Stimulated activated CD8-positive, alpha-beta memory T cell treated with anti-CD3 and anti-CD28 coated beads, Interleukin-7, amount 100 ng/mL, for 1 hour (primary cell): ENCODE data around the gene TSPAN9.

Experiments
- DNase-seq, 2 donors: peaks; one replicate each; pipeline ENCODE4 v3.0.0-alpha.2; 2020; ENCODE audit warnings: low read depth in 2 of 2

TSPAN9 gene

DNA sequence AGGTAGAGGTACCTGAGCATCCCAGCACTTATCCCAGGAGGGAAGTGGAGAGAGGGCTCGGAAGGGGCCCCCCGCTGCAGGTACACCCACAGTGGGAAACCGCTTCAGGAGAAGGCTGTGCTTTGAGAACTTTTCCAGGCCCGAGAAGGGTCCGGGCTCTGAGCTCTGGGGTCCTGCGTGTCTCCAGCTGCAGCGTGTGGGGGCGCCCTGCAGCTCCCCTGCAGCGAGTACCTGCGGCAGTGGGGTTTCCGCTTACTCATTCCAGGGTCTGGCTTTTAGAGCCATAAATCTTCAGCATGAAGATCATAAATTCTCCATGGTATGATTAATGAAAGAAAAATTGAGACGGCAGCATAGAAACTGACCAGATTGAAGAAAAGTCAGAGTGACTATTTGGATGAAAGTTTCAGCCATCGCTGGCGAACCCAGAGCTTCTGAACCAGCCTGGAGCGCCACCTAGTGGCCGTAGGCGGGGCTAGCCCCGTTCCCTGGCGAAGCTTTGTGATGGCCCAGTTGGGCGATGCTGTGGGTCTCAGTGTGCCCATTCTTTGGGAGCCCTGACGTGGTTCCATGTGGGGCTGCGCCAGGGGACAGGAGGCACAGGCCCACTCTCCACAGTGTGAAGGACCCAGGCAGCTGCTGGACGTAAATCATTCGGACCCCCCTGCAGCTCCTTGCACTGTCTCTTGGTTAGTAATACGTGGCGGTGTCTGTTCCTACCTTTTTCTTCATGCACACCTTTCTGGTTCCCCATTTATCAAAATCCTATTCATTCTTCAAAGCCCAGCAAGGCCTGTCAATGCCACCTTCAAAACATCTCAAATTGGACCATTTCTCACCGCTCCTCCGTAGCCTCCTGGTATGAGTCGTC, 198.2 kb downstream of the TSPAN9 start:
- DNase-seq, result peak; percentile 27 to 53

DNA sequence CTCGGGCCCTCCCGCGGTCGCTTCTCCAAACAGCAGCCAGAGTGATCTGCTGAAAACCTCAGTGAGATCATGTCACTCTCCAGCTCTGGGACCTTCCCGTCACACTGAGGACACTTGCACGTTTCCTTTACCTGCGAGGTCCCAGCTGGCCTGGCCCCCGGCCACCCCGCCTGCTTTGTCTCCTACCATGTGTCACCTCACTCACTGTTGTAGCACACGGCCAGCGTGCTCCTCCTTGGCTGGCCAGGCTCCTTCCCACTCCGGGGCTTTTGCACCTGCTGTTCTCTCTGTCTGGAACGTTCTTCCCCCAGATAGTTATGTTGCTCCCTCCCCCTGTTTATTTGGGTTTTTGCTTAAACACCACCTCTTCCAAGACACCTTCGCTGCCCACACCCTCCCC, 199.0 kb downstream of the TSPAN9 start:
- no peak for DNase-seq

DNA sequence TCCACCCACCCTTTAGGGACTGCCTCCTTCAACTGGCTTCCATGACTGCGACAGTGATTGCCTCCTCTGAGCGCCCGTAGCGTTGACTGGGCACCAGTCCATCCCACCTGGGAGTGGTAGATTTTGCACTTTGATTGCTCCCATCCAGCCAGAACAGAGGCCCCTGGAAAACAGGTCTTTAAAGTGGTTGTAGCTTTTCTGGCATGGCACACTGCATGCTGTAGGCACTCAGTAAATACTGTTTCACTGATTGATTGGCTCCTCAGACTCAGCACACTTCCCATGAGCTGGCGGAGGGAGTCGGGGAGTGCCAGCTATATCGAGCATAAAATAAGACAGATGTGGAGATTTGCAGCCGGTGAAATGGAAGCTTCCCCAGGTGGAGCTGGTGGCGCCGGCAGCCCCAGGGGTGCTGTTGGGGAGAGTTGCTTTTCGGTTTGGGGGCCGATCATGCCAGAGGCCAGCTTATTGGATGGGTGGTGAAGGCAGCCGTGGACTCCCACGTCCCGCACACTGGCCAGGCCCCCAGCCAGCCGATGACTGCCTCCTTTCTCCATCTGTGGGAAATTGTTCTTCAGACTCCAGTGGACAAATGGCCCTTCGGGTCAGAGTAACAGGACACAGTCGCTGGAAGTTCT, 200.2 kb downstream of the TSPAN9 start:
- DNase-seq, result no peak

DNA sequence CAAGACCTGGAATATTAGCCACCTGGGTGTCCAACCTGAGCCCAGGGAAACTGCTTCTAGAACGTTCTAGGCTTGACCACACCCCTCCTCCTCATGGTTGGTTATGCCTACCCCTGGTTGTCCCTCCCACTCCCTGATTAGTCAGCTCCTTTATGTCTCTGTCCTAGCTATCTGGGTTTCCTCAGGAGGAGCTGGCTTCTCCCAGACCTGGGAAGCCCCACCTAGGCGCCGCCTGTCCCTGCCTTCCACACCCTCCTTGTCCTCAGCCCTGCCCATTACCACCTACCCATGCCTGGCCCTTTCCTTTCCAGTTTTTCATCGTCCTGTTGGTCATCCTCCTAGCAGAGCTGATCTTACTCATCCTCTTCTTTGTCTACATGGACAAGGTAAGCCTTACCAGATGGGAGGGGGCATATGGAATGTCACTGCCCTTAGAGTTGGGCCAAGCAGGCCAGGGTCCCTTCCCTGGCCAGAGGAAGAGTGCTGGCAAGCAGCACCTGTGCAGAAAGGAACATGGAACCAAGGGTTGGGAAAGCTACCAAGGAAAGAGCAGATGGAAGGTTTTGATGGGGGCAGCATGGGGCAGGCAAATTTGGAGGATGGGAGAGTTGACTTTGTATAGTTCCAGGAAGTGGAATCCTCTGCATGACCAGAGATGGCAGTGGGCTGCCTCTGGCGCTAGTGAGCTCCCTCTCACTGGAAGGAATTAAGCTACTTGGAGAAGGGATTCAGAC, 201.7 kb downstream of the TSPAN9 start:
- DNase-seq, result no peak

DNA sequence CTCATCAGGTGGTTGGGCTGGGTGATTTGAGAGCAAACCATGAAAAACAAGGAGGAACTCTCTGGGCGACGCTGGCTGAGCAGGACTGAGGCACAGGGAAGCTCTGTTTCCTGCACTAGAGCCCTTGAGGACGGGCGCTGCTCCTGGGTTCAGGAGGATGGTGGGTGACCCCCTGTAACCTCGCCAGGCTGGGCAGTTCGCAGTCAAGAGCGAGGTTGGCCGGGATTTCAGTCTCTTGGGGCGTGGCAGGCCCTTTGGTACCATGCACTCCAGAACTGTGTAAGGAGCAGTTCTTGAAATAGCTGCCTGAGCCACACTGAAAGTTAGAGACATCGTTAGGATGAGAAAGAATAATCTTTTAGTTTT, 202.2 kb downstream of the TSPAN9 start:
- DNase-seq, result no peak

DNA sequence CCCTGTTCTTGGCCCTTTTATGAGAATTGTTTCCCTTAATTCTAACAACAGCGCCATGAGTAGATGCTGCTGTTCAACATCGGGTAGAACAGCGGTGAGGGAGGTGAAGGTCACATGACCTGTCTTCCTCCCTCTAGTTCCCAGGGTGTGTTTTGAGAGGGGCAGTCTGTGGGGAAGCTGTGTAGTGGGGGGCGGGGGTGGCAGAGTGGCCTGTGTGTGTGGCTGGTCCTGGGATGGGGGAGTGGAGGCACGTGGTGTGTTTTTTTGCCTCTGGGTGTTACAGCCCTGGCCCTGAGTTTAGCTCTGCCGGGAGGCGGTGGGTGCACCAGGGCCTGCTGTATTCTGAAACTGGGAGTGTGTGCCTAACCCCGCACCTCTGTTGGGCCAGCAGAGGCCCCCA, 202.7 kb downstream of the TSPAN9 start:
- no peak for DNase-seq

DNA sequence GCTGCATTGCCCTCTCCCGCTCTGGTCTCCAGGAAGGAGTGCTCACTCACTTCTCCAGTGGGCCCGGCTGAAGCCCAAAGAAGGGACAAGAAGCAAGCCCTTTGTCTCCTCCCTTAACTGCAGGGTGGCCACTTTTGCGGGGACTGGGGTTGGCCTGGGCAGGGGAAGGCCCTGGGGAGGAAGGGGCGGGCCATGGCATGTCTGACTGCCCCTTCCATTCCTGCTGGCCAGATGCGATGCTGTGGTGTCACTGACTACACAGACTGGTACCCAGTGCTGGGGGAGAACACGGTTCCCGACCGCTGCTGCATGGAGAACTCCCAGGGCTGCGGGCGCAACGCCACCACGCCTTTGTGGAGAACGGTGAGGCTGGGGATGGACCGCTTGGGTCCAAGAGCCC, 203.8 kb downstream of the TSPAN9 start:
- no peak for DNase-seq

DNA sequence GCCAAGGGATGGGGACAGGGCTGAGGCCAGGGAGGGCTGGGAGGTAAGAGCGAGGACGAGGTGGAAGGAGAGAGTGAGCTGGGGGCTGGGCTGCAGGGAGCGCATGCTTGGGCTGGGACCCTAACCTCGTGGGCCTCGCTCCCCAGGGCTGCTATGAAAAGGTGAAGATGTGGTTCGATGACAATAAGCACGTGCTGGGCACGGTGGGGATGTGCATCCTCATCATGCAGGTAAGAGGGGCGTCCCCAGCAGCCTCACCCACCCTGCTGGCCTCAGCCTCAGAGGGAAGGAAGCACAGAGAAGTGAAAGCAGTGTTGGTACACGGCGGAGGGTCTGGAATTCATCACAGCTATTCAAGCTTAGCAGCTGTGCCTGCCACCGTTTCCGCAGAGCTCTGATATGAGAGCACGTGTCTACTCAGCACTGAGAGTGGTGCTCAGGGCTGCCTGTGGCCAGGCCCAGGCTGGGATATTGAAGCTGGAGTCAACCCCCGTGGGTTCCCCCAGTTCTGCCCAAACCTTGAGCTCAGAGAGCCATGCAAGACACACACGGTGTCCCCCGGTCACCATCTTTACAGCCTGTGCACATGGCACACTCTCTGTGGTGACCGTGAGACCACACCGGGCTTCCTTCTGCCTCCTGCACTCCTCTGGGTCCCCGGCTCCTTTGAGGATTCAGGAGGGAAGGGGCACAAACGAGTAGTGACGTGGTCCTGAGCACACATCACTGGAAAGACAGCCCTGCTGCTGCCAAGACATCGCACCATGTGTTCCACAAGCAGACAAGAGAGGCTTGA, 204.6 kb downstream of the TSPAN9 start:
- no peak for DNase-seq

DNA sequence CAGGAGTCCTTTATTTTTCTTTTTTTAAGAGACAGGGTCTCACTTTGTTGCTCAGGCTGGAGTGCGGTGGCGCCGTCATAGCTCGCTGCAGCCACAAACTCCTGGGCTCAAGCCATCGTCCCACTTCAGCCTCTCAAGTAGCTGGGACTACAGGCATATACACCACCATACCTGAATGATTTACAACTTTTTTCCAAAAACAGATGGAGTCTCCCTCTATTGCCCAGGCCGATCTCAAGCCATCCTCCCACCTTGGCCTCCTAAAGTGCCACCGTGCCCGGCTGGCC, 205.1 kb downstream of the TSPAN9 start:
- DNase-seq, result no peak

DNA sequence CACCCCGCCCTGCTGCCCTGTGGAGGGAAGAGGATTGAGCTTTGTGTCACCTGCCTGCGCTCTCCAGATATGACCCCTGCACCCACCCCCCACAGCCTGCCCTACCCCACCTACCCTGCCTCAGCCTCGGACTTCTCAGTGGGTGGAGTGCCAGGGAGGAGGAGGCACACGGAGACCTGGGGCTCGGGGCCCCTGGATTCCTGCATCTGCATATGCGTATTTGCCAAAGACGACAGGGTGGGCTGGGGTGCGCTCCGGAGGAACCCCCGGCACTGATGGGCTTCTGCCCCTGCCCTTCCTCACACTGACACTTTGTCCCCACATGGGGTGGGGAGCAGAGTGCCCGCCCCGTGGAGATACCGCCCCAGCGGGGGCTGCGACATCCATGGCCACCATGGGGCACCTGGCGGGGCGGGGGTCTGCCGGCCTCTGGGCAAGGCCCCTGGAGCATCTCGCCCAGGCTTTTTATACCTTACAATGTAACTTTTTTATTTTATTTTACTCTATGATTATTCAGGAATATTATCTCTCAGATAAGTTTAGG, 206.0 kb downstream of the TSPAN9 start:
- no peak for DNase-seq

DNA sequence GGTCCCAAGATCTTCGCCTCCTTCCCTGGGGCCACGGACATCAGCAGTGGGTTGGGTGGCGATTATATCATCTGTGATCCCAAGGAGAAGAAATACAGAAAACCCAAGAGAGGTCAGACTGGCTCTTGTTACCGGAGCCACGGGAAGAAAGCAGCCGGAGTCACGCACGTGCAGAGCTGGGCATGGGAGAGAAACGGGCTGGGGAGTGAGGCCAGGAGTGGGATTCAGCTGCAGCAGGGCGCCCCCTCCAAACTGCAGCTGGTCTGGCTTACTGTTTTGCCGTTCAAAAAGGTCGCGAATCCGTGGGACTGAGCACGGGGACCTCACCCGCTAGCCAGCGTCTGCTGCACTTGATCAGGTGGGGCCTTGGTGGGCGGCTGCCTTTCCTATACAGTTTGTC, 207.2 kb downstream of the TSPAN9 start:
- DNase-seq, result no peak

DNA sequence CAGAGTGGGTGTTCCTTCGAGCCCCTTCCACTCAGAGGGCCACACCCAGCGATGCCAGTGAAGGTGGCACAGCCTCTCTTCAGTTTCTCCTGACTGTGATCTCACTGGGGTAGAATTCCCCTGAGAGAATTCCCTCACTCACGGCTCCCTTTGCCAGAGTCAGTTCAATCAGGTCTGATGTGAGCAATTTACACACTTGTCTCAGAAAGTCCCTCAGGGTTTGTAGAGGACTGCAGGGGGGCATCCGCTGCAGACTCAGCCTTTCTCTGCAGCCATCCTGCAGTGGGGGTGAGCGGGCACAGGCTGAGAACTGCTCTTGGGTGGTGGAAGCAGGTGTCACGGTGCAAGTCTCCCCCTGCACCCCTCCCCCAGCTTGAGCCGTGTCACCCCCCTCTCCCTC, 208.4 kb downstream of the TSPAN9 start:
- no peak for DNase-seq

DNA sequence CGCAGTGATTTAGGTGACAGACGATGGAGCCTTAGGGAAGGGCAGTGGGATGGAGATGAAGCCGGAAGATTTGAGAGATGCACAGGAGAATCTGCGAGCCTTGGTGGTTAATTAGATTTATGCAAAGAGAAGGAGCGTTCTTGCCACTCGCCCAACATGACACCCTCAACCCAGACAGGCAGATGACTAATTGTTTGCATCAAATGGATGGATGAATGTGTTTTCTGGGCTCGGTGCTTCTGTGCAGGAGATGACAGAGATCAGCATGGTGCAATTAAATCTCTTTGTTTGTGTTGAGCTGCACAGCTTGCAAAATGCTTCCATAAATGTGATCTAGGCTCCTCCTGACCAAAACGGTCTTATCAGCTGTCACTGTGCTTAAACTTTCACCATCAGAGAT, 211.5 kb downstream of the TSPAN9 start:
- no peak for DNase-seq

DNA sequence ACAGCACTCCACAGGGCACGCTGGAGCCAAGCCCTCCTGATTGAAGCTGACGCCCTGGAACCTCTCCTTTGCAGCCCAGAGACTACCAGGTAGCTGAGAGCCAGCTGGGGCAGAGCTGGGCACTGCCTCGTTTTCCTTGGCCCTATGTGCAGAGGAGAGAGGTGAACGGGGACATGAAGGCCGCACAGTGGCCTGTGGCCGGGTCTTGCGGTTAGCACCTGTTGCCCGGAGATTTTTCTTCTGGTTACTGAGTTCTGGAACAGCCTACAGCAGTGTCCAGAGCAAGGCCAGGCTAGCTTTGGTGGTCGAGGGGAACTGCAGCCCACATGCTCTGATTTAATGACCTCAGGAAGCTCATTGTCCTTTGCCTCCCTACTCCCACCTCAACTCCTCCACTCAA, 212.5 kb downstream of the TSPAN9 start:
- DNase-seq, result no peak

DNA sequence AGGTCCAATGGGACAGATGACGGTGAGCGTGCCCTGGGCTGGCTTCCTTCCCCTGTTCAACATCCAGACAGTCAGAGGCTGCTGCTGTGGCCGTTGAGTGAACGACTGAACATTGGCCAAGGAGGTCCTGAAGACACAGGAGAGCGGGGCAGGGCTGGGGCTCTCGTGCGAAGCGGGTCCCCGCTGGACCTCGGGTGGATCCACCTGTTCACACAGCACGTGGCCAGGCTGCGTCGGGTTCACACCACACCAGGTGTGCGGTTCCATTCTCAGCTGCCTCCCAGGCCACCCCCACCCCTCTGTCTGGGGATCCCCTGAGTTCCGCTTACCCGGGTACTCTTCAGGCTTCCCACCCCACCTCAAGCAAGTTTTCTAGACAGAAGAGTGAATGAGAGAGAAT, 214.8 kb downstream of the TSPAN9 start:
- no peak for DNase-seq

DNA sequence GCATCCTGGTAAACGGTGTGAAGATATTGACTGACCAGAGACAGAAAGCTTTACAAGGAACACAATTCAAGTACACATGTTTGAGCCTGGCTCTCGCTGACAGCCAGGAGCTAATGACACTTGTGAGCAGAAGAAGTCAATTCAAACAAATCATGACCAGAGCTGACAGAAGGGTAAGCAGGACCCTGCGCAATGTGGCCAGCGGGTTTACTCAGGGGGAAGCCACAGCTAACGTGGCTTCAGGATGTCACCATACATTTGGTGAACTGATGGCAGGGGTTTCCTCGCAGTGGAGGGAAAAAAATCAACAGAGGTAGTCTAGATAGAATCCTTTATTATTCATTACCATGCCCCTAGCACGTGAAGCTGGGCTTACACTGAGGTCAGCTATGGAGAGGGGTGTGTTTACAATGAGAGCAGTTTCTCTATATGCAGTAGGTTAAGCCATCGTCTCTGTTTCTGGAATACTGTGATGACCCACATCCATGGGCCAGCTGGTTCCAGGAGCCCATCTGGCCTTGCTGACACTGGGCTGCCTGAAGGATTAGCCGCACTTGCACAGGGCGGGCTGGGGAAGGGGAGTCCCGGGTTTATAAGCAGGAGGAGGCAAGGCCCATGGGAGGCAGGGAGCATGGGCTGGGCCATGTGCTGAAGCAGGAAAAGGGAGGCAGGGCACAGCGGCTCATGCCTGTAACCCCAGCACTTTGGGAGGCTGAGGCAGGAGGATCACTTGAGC, 215.7 kb downstream of the TSPAN9 start:
- no peak for DNase-seq

DNA sequence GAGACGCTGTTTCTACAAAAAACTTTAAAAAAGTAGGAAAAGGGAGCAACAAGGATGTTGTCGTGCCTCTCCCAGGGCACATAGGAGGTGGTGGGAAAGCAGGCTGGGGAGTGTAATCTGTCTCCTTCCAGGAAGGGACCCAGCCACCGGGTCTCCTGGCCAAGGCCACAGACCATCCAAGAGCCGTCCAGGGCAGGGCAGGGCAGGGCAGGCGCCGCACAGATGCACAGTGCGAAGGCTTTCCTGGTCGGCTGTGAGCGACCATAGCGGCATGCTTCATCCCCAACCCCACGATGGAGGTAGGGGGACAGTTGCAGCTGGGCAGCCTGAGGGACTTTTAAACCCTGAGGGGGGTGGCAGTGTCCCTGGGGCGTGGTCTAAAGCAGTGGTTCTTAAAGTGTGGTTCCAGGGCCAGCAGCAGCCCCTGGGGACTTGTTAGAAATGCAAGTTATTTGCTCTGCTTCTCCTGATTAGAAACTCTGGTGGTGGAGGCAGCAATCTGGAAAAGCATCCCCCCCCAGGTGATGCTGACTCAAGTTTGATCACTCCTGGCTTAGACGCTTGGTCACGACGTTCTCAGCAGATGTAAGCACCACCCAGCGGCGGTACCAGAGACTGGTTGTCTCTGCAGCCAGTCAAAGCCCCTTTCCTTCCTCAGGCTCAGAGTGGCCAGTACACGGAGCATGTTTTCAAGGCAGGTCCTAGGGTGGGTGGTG, 216.4 kb downstream of the TSPAN9 start:
- no peak for DNase-seq

DNA sequence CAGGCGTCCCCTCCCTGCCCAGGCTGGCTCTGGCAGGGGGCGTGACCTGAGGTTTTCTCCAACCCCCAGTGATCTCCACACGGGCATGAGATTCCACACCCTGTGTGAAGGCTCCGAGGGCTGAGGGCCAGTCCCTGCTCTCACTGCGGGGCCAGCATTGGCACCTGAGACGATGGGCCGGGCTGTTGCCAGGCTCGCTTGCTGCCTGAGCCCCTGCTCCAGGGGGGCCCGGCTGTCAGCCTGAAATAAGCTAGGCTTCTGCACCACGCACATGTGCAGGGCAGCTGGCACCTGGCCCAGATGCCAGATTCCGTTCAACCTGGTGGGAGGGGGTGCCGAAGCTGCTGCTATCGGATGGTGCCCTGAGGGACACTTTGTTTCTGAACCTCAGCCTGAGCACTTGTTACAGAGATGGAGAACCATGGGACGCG, 217.3 kb downstream of the TSPAN9 start:
- no peak for DNase-seq

DNA sequence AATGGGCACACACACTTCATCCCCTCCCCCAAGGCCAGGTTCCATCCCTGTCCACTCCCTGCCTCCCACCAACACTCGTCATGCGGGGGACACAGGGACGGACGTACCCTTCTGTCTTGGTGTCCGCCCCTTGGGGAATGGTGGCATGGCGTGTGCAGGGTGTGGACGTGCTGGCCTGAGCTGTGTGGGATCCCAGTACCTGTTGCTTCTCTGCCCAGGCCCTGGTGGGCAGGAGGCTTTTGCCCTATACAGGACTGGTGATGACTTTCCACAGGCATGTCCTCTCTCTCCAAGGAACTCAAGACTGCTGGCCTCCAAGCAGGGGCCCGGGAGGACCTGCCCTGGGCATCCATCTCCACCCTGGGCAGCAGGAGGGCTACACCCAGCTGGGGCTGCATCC, 218.0 kb downstream of the TSPAN9 start:
- no peak for DNase-seq

DNA sequence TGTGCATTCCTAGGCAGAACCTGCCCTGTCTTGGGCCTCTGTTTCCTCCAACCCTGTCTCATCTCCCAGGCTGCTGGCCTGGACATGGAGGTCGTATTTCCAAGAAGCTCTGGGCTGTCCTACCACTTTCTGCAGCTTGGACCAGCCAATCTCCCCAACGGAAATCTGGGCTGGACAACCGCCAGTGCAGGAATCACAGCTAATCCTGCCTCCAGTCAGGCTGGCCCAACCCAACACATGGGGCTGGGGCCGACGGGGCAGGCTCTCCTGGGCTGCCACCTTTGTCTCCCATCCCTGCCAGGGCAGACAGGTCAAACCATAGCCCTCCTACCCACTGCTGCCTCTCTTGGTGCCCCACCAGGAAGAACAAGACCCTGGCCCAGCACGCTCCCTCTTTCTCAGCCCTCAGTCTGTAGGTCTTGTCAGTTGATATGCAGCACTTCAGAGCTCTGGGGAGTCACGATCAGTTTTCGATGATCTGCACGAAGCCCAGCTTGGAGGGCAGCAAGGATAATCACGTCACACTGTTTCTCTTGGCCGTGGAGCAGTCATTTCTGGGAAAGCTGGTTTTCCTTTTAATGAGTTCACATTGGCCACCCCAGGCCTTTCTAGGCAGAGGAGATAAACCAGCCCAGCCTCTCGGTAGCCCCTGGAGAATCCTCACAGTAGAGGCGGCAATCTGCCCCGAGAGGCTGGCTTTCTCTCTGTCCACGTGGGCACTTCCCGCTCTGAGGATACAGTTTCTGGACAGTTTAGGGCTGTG, 218.6 kb downstream of the TSPAN9 start:
- no peak for DNase-seq
